GM10266 (cell line): ENCODE data around the gene TNFRSF12A.

Source experiments
- DNase-seq: peaks from one replicate; pipeline ENCODE4 v3.0.0; 2012; ENCODE audit errors: extremely low spot score
- TF ChIP-seq, protein P1 (sequence below): IDR thresholded peaks from 2 replicates; pipeline ENCODE4 v1.5.1; 2012; ENCODE audit warnings: mild to moderate bottlenecking, low read depth; ENCODE audit not compliant: control insufficient read depth, insufficient read depth; ENCODE audit errors: missing control alignments

Gene TNFRSF12A

DNA sequence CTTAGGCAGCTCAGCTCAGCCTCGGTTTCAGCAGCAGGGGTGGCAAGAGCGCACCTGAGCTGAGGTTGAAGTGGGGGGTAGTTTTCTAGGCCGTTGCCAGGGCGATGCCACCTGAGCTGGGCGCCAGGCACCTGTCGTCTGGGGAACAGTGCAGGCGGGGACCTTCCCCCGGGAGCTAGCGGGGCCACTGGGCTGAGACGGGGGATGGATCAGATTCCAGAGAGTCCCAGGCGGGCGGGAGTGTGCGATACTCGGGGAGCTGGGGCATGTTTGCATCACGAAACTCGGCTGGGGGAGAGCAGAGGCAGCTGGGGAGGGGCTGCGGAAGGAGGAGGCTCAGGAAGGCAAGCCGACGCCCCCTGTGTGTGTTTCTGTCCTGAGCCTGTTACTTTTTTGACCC lies 7.9 kb upstream of the TNFRSF12A start:
- DNase-seq, result no peak
- TF ChIP-seq, protein P1, sequence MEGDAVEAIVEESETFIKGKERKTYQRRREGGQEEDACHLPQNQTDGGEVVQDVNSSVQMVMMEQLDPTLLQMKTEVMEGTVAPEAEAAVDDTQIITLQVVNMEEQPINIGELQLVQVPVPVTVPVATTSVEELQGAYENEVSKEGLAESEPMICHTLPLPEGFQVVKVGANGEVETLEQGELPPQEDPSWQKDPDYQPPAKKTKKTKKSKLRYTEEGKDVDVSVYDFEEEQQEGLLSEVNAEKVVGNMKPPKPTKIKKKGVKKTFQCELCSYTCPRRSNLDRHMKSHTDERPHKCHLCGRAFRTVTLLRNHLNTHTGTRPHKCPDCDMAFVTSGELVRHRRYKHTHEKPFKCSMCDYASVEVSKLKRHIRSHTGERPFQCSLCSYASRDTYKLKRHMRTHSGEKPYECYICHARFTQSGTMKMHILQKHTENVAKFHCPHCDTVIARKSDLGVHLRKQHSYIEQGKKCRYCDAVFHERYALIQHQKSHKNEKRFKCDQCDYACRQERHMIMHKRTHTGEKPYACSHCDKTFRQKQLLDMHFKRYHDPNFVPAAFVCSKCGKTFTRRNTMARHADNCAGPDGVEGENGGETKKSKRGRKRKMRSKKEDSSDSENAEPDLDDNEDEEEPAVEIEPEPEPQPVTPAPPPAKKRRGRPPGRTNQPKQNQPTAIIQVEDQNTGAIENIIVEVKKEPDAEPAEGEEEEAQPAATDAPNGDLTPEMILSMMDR, result no peak

GRCh38 chr16:3012828-3013420 lies 7.2 kb upstream of the TNFRSF12A start, which contains the start of gene CLDN9:
CLDN9 (plus strand) TSS chr16:3012923; CDS start chr16:3013363, 440 bp downstream.
- DNase-seq, result no peak
- TF ChIP-seq, protein P1, result no peak

DNA sequence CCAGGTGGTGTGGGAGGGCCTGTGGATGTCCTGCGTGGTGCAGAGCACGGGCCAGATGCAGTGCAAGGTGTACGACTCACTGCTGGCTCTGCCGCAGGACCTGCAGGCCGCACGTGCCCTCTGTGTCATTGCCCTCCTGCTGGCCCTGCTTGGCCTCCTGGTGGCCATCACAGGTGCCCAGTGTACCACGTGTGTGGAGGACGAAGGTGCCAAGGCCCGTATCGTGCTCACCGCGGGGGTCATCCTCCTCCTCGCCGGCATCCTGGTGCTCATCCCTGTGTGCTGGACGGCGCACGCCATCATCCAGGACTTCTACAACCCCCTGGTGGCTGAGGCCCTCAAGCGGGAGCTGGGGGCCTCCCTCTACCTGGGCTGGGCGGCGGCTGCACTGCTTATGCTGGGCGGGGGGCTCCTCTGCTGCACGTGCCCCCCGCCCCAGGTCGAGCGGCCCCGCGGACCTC lies 6.6 kb upstream of the TNFRSF12A start:
- TF ChIP-seq, protein P1, result no peak
- DNase-seq, result no peak

DNA sequence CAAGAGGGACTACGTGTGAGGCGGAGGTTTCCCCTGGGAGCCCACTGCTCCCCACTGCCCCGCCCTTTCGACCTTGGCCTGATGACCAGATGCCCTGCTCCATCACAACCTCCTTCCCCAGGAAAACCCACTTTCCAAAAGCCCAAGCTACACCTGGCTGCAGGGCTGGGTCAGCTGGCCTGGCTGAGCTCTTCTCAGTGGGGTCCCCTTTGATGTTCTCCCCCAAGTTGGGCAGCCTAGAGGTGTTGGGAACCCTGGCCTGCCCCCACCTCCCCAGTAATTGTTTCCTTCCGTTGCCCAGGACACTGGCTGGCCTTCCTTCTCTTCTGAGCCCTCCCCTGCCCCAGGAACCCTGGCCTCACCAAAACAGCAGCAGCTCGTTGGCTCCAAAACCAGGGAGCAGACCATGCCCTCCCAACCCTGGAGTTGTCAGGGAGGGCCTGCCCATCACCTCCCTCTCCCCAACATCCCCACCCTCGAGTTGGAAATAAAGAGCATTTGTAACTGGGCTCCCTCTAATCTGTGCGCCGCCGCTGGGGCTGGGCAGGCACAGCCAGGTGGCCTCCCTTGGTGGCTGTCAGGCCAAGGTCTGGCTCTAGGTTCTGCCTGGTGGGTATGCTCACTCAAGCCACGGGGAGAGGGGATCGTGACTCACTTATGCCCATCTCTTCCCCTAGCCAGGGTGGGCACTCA lies 6.0 kb upstream of the TNFRSF12A start:
- TF ChIP-seq, protein P1, result no peak
- no peak for DNase-seq

DNA sequence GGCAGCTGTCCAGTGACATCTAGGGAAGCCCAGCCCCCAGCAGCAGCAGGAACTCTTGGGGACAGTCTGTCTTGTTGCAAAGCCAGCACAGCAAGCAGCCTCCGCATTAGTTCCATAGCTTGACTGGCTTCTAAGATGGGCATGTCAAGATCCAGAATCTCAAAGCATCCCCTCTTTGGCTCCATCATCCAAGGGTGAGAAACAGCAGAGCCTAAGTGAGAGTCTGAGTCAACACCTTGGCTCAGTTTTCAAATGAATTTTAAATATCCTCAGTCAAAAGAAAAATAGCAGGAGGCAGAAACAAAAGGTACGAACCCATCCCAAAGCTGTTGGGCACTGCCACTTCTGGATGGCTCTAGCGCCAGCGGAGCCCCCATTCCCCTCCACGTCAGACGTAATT lies 5.2 kb upstream of the TNFRSF12A start:
- TF ChIP-seq, protein P1, result no peak
- no peak for DNase-seq

GRCh38 chr16:3015865-3016521 lies 4.2 kb upstream of the TNFRSF12A start:
- TF ChIP-seq, protein P1, result no peak

GRCh38 chr16:3017344-3017743 lies 2.8 kb upstream of the TNFRSF12A start:
- DNase-seq, result no peak
- TF ChIP-seq, protein P1, result no peak

More at GRCh38 chr16:3015865-3016521, 4.2 kb upstream of the TNFRSF12A start:
- DNase-seq, result no peak
